ENCODE measurements around the gene PHF19.

DNA sequence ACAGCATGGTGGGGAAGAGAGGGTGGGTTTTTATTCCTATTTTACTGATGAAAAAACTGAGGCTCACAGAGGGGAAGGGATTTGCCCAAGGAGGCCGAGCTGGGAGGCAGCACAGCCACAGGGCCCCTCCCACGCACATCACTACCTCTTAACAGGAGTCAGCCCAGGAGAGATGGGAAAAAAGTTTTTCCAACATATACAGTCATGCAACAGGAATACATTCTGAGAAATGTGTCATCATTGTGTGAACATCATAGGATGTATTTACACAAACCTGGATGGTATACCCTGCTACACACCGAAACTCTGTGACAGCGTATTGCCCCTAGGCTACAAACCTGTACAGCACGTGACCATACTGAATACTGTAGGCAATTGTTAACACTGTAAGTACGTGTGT is 38.0 kb upstream of the PHF19 start:
- TF ChIP-seq POLR2AphosphoS5 (IDR thresholded peaks at IDR 0.05) (no peak), POLR2A (IDR thresholded peaks at IDR 0.05) (no peak)
- TF ChIP-seq, protein P1, sequence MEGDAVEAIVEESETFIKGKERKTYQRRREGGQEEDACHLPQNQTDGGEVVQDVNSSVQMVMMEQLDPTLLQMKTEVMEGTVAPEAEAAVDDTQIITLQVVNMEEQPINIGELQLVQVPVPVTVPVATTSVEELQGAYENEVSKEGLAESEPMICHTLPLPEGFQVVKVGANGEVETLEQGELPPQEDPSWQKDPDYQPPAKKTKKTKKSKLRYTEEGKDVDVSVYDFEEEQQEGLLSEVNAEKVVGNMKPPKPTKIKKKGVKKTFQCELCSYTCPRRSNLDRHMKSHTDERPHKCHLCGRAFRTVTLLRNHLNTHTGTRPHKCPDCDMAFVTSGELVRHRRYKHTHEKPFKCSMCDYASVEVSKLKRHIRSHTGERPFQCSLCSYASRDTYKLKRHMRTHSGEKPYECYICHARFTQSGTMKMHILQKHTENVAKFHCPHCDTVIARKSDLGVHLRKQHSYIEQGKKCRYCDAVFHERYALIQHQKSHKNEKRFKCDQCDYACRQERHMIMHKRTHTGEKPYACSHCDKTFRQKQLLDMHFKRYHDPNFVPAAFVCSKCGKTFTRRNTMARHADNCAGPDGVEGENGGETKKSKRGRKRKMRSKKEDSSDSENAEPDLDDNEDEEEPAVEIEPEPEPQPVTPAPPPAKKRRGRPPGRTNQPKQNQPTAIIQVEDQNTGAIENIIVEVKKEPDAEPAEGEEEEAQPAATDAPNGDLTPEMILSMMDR (IDR thresholded peaks at IDR 0.05), result no peak
